Testis (tissue), 3 donors: Measurements from ENCODE around the gene HIRIP3. TPM values are rescaled to one million over a fixed set of nuclear protein-coding genes. Genes with fewer than 3 reads are reported as not detected.

Source experiments
- DNase-seq: peaks from one replicate; pipeline ENCODE4 v3.0.0-alpha.2; 2019
- H3K27ac ChIP-seq, 2 donors: fragments of 200-600 bp; sonication (generic); one replicate each; pipeline ENCODE4 v1.5.1; 2019
- H3K27me3 ChIP-seq: fragments of 200-600 bp; sonication (generic); one replicate; pipeline ENCODE4 v1.5.1; 2019
- H3K36me3 ChIP-seq: fragments of 200-600 bp; sonication (generic); one replicate; pipeline ENCODE4 v1.5.1; 2017; ENCODE audit warnings: low read depth; ENCODE audit errors: missing control alignments
- H3K4me1 ChIP-seq: fragments of 200-600 bp; sonication (generic); one replicate; pipeline ENCODE4 v1.5.1; 2019
- H3K4me3 ChIP-seq, 2 donors: fragments of 200-600 bp; sonication (generic); one replicate each; pipeline ENCODE4 v1.5.1; 2017 to 2019
- H3K9me3 ChIP-seq: fragments of 200-600 bp; sonication (generic); one replicate; pipeline ENCODE4 v1.5.1; 2017
- POLR2A ChIP-seq: fragments of 450-650 bp; IDR thresholded peaks from one replicate; pipeline ENCODE4 v1.6.1; 2017; ENCODE audit warnings: antibody characterized with exemption, mild to moderate bottlenecking, moderate library complexity
- WGBS, 2 donors: methylation state at CpG; one replicate each; pipeline ENCODE4 v1.1.5; 2018; 5-methylcytosine and 5-hydroxymethylcytosine counted together
- intact Hi-C: fragments of 100-400 bp; cut with DNase I; formaldehyde crosslinking; loops from one replicate; pipeline ENCODE4 v1.15.1; 2023; ENCODE audit warnings: low total_unique reads
- polyA plus RNA-seq: library from polyadenylated mRNA; stranded (reverse); fragments of 350-450 nt; fragmentation: Illumina TruSeq; extraction: RNeasy Lipid Tissue Mini Kit (QIAGEN cat#74804); gene quantifications from one replicate; pipeline ENCODE4 v1.2.3, GENCODE V29; 2014; ENCODE audit warnings: low read depth, low replicate concordance; ENCODE audit not compliant: insufficient read depth
- total RNA-seq, 2 donors: library from RNA; depleted of rRNA; stranded (reverse); fragments of >200 nt; gene quantifications; one replicate each; pipeline ENCODE4 v1.2.3, GENCODE V29; 2016
- TF ChIP-seq, protein P1 (sequence below), 3 experiments: fragments of 450-650 bp in 2 of 3; fragments of 200-600 bp in 1 of 3; sonication (generic) in 1 of 3; IDR thresholded peaks; one replicate each; pipeline ENCODE4 v1.5.1; 2016 to 2019; ENCODE audit warnings: antibody characterized with exemption in 3 of 3, mild to moderate bottlenecking in 2 of 3, moderate library complexity in 1 of 3

HIRIP3 gene
- total and polyA plus RNA-seq, 3 donors from 2014 or later, result 32.1 to 57.3 (median 40.2) TPM

DNA sequence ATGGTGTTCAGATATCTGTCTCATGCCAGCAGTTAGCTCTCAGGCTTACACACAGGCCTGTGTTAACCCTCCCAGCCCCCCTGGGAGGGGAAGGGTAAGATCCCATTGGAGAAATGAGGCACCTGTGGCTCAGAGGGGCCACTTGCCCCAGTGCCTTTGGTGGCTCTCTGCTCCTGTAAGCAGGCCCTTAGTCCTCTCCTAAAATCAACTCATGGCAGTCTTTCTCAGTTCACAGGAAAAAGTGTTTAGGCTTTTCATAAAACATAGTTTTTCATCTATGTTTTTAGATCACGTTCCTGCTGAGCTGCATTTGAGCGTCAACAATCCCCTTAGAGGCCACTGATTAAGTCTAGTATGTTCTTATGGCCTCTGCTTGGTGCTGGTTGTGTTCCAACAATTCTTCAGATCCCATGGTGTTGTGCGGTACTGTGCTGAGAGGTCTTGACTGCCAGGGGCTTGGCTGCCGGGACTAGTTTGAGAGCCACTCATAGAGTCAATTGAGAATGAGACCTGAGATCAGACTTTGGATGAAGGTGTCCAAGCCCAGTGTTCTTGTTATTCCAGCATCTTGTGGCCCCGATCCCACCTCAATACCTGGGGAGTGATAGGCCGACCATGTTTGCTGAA lies 11.2 kb downstream of the HIRIP3 start:
- WGBS, 2 donors, result 75 to 84% methylated on average over 6 of the region's 6 CpGs
- Histone ChIP-seq H3K9me3 (no peaks in the 10 kb centered on the region), H3K27me3 (no peaks in the 10 kb centered on the region), H3K4me1 (no peaks in the 10 kb centered on the region), H3K4me3 (no peak overlapping the region), H3K27ac (no peak overlapping the region), H3K36me3 (no peaks in the 10 kb centered on the region)
- no peak for DNase-seq
- intact Hi-C loops, result no loop called here
- TF ChIP-seq, protein P1, sequence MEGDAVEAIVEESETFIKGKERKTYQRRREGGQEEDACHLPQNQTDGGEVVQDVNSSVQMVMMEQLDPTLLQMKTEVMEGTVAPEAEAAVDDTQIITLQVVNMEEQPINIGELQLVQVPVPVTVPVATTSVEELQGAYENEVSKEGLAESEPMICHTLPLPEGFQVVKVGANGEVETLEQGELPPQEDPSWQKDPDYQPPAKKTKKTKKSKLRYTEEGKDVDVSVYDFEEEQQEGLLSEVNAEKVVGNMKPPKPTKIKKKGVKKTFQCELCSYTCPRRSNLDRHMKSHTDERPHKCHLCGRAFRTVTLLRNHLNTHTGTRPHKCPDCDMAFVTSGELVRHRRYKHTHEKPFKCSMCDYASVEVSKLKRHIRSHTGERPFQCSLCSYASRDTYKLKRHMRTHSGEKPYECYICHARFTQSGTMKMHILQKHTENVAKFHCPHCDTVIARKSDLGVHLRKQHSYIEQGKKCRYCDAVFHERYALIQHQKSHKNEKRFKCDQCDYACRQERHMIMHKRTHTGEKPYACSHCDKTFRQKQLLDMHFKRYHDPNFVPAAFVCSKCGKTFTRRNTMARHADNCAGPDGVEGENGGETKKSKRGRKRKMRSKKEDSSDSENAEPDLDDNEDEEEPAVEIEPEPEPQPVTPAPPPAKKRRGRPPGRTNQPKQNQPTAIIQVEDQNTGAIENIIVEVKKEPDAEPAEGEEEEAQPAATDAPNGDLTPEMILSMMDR (IDR thresholded peaks at IDR 0.05), result no peak
- no peak for TF ChIP-seq POLR2A

DNA sequence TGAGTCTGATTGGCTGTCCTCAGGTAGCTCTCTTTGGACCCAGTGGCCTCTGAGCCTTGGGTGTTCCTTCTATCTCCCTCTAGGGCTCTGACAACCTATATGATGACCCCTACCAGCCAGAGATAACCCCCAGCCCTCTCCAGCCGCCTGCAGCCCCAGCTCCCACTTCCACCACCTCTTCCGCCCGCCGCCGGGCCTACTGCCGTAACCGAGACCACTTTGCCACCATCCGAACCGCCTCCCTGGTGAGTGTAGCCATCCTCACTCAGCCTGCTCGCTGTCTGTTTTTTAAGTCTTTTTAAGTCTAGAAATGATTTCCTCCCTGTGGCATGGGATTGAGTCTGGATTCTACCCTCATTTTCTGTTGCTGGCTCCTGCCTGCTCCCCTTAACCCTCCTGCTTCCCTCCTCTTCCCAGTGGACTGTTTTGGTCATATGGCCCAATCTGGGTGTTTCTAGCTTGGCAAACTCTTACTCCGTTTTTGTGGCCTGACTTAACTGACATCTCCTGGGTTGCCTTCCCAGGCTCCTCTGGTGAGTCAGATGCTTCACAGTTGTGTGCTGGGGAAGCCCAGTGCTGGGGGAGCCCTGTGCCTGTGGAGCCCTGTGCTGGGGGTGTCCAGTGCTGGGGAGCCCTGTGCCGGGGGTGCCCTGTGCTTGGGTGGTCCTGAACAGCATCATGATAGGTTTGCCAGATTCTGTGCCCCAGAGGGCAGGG lies 11.8 kb downstream of the HIRIP3 start:
- 78% methylated on average over 8 to 12 of the region's 12 CpGs for WGBS, 2 donors
- no peak overlapping the region for H3K27ac ChIP-seq
- H3K36me3 ChIP-seq, result no peaks in the 10 kb centered on the region
- intact Hi-C loops, result no loop called here
- H3K27me3 ChIP-seq, result no peaks in the 10 kb centered on the region
- no peak for TF ChIP-seq POLR2A
- TF ChIP-seq, protein P1 (IDR thresholded peaks at IDR 0.05), result no peak
- no peaks in the 10 kb centered on the region for H3K4me1 ChIP-seq
- H3K4me3 ChIP-seq, result no peak overlapping the region
- H3K9me3 ChIP-seq, result no peaks in the 10 kb centered on the region
- DNase-seq, result no peak

DNA sequence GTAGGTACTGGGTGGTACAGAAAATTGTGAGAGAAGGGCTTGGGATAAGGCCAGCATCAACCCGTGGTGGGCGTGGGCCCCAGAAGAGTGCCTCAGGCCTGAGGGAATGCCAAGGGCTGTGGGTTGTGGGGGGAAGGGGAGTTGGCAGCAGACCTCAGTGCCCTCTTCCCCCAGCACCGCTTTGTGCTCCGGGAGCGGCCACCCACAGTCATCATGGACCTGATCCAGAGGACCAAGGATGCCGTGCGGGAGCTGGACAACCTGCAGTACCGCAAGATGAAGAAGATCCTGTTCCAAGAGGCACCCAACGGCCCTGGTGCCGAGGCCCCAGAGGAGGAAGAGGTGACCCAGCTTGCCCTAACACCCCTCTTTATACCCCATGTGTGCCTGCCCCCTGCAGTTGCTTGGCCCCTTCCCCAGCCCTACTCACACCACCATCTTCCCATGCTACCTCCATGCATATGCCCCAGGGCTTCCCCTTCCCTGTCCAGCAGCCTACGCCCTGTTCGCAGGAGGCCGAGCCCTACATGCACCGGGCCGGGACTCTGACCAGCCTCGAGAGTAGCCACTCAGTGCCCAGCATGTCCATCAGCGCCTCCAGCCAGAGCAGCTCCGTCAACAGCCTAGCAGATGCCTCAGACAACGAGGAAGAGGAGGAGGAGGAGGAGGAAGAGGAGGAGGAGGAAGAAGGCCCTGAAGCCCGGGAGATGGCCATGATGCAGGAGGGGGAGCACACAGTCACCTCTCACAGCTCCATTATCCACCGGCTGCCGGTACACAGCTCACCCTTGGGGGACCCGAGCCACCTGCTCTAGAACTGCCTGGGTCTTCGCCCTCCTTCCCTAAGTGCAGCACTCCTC lies 12.6 kb downstream of the HIRIP3 start:
- no peak overlapping the region for H3K4me3 ChIP-seq
- H3K36me3 ChIP-seq, result no peaks in the 10 kb centered on the region
- intact Hi-C loops, result no loop called here
- H3K4me1 ChIP-seq, result no peaks in the 10 kb centered on the region
- no peaks in the 10 kb centered on the region for H3K27me3 ChIP-seq
- no peaks in the 10 kb centered on the region for H3K9me3 ChIP-seq
- DNase-seq, result no peak
- WGBS, 2 donors, result 78 to 89% methylated on average over 16 to 24 of the region's 24 CpGs
- TF ChIP-seq, protein P1 (IDR thresholded peaks at IDR 0.05), result no peak
- TF ChIP-seq POLR2A, result no peak
- H3K27ac ChIP-seq, result no peak overlapping the region

DNA sequence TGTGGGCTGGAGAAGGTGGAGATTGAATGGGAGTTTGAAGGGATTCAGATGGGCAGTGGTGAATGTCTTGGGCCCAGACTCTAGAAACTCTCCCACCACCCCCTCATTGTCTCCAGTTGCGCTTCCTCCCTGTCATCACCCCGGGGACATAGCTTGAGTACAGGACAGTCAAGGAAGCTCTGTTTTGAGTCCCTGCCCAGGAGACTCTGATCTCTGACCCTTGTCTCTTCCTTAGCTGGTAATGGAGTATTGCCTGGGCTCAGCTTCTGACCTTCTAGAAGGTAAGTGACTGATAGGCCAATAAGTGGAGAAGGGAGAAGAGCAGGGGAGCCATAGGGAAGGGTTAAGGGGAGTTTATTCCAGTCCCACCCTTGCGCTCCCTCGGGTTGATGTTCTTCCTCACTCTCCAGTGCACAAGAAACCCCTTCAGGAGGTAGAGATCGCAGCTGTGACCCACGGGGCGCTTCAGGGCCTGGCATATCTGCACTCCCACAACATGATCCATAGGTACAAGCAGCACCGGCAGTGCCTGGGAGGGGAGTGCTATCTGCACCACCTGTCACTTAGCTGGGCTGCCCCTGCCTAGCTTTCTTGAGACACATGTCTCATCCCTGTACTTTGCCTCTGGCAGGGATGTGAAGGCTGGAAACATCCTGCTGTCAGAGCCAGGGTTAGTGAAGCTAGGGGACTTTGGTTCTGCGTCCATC lies 16.7 kb downstream of the HIRIP3 start:
- H3K27ac ChIP-seq, result no peak overlapping the region
- H3K4me3 ChIP-seq, result no peak overlapping the region
- H3K9me3 ChIP-seq, result no peaks in the 10 kb centered on the region
- whole genome bisulfite sequencing, 2 donors, result 86 to 90% methylated on average over 9 of the region's 9 CpGs
- peaks cover 24% of the 10 kb centered on the region for H3K4me1 ChIP-seq
- H3K27me3 ChIP-seq, result no peaks in the 10 kb centered on the region
- intact Hi-C loops, result no loop called here
- TF ChIP-seq, protein P1 (IDR thresholded peaks at IDR 0.05), result no peak
- TF ChIP-seq POLR2A, result no peak
- H3K36me3 ChIP-seq, result no peaks in the 10 kb centered on the region
- no peak for DNase-seq
